Lung (tissue), 12 donors: ENCODE results near the gene TEX2. TPM values are rescaled to one million over a fixed set of nuclear protein-coding genes. Genes with fewer than 3 reads are reported as not detected.

Experiments
- ATAC-seq: fragments of 200-7000 bp; cut with Tn5 transposase; one replicate; pipeline ENCODE4 v1.9.1; 2020; ENCODE audit warnings: moderate number of reproducible peaks; ENCODE audit not compliant: insufficient read depth, low FRiP score
- DNase-seq, 3 donors: peaks; one replicate each; pipeline ENCODE4 v3.0.0-alpha.2; 2013 to 2017
- H3K27ac ChIP-seq, 2 donors: one replicate each; pipeline ENCODE4 v1.5.1; 2013; ENCODE audit warnings: mild to moderate bottlenecking in 2 of 2, moderate library complexity in 2 of 2, control low read depth in 1 of 2, inconsistent platforms in 1 of 2, low read depth in 1 of 2, low read length in 1 of 2
- H3K27me3 ChIP-seq, 3 donors: one replicate each; pipeline ENCODE4 v1.5.1; 2013; ENCODE audit warnings: low read length in 2 of 3; ENCODE audit not compliant: control insufficient read depth in 3 of 3, insufficient read depth in 3 of 3
- H3K36me3 ChIP-seq, 4 donors: one replicate each; pipeline ENCODE4 v1.5.1; 2013; ENCODE audit warnings: low read length in 4 of 4, mild to moderate bottlenecking in 1 of 4, moderate library complexity in 1 of 4; ENCODE audit not compliant: control insufficient read depth in 4 of 4, insufficient read depth in 4 of 4
- H3K4me1 ChIP-seq, 5 donors: one replicate each; pipeline ENCODE4 v1.5.1; 2013; ENCODE audit warnings: low read length in 5 of 5, mild to moderate bottlenecking in 2 of 5, moderate library complexity in 1 of 5; ENCODE audit not compliant: control insufficient read depth in 5 of 5, insufficient read depth in 5 of 5
- H3K4me3 ChIP-seq: one replicate; pipeline ENCODE4 v1.5.1; 2013; ENCODE audit warnings: mild to moderate bottlenecking, control low read depth, moderate library complexity
- H3K9ac ChIP-seq, 2 donors: one replicate each; pipeline ENCODE4 v1.5.1; 2013; ENCODE audit warnings: low read length in 2 of 2, control low read depth in 1 of 2; ENCODE audit not compliant: insufficient read depth in 1 of 2
- H3K9me3 ChIP-seq, 4 donors: one replicate each; pipeline ENCODE4 v1.5.1; 2013; ENCODE audit warnings: low read length in 3 of 4, mild to moderate bottlenecking in 1 of 4, moderate library complexity in 1 of 4; ENCODE audit not compliant: control insufficient read depth in 4 of 4, insufficient read depth in 3 of 4
- WGBS, 2 donors: extraction: QIAGEN DNeasy Blood & Tissue Kit; methylation state at CpG; one replicate each; pipeline ENCODE4 v1.1.7; 2013; 5-methylcytosine and 5-hydroxymethylcytosine counted together
- polyA plus RNA-seq, 2 donors: library from polyadenylated mRNA; stranded (reverse); fragments of 200-250 nt; gene quantifications; one replicate each; pipeline ENCODE4 v1.2.1, GENCODE V29; 2013
- total RNA-seq, 2 donors: library from RNA; depleted of rRNA in 1 of 2; stranded (reverse); fragments of >200 nt in 1 of 2; gene quantifications; one replicate each; pipeline ENCODE4 v1.2.1, GENCODE V29; 2014 to 2021
- TF ChIP-seq, protein P1 (sequence below): IDR thresholded peaks from 2 replicates; pipeline ENCODE4 v1.5.1; 2012; ENCODE audit warnings: mild to moderate bottlenecking; ENCODE audit errors: control extremely low read depth, extremely low read depth
- donor health status: control.
- donor health status: control.
- donor health status: Bipolar disorder and iron deficiency.
- donor health status: healthy.
- donor health status: DM: yes; HTN: yes; CAD: no.

Gene TEX2
- total and polyA plus RNA-seq, 4 donors: 10.0 to 42.8 (median 28.8) TPM

DNA sequence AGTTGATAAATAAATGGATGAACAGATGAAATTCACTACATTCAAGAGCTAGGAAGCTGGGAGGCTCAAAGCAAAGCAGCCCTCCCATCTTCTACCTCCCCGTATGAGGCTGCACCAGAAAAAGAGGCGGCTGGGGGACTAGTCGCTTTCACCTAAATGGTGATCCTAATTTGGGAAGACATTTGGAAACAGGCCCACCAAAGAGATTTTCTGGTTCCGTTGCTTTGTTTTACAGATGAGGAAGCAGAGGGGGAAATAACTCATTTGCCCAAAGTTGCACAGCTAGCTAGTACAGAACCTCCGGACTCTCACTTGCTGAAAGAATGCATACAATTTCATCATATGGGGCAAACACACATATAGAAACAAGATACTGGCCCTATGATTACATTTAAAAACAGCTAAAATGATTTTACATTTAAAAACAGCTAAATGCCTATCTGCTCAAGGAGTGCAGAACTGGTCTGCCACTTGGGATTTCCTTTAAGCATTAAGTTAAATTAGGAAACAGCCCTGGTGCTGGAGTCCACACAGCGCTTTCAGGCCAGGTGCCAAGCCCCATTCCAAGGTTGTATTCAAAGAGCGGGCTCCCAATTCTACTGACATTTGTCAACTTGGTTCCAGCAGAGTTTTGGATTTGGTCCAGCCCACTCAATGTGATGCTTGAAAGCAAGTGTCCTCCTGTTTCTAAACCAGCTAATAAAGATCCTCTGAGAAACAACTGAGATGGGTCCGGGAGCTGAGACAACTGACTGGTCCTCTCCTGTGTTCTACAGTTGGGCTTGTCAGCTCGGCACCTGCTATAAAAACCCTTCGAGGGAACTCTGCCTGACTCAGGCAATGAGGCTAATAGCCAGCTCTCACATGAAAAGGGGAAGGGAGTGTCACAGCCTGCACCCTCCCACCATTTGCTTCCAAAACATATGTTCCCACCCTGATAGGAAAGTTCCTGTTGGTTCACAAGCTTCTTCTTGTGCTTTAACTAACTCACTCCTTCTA, 144.8 kb downstream of the TEX2 start:
- Histone ChIP-seq H3K4me1 (peaks cover 4 to 21% (median 14%) of the 10 kb centered on the region in 5 donors), H3K36me3 (peaks cover 0 to 1% (median 0%) of the 10 kb centered on the region in 4 donors), H3K9me3 (no peaks in the 10 kb centered on the region), H3K9ac (no peak overlapping the region), H3K27me3 (no peaks in the 10 kb centered on the region), H3K27ac (peak overlapping the region in 1 of 2 donors; percentile 18), H3K4me3 (no peak overlapping the region)
- DNase-seq (peak in 2 of 3 donors; percentile 18 to 53), ATAC-seq (no peak)
- TF ChIP-seq, protein P1, sequence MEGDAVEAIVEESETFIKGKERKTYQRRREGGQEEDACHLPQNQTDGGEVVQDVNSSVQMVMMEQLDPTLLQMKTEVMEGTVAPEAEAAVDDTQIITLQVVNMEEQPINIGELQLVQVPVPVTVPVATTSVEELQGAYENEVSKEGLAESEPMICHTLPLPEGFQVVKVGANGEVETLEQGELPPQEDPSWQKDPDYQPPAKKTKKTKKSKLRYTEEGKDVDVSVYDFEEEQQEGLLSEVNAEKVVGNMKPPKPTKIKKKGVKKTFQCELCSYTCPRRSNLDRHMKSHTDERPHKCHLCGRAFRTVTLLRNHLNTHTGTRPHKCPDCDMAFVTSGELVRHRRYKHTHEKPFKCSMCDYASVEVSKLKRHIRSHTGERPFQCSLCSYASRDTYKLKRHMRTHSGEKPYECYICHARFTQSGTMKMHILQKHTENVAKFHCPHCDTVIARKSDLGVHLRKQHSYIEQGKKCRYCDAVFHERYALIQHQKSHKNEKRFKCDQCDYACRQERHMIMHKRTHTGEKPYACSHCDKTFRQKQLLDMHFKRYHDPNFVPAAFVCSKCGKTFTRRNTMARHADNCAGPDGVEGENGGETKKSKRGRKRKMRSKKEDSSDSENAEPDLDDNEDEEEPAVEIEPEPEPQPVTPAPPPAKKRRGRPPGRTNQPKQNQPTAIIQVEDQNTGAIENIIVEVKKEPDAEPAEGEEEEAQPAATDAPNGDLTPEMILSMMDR: no peak
- 33 to 35% methylated on average over 10 of the region's 10 CpGs for WGBS, 2 donors

DNA sequence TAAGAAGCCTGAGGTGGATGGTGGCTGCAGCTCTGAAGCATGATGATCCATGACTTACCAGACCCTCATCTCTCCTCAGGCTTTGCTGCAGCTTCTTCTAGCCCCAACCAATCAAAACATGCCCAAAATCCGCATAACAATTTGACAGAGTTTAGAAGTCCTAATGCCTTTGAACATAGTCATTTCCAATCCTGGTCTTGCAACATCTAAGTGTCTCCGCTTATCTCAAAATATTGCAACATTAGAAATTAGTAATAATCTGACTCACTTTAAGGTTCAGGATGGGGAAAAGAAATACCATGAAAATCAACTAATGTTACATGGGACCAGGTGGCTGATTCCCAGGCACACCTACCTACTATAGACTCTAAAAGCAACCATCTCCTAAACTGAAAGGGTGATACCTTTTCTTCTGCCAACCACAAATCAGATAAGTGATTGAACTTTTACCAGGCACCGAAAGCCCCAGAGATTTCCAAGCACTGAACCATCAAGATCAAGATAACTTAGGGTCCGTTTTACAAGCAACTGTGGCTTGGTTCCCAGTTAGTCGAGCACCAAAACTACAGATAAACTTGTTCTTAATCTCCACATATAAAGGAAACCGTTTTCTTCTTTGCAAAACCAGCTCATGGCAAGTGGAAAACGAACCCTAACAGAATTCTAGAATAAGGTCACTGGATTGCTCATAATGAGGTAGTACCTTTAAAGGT, 147.1 kb downstream of the TEX2 start:
- TF ChIP-seq, protein P1: no peak
- Histone ChIP-seq H3K9me3 (no peaks in the 10 kb centered on the region), H3K27ac (peak overlapping the region in 1 of 2 donors; percentile 50), H3K4me1 (peaks cover 4 to 19% (median 11%) of the 10 kb centered on the region in 5 donors), H3K4me3 (no peak overlapping the region), H3K27me3 (no peaks in the 10 kb centered on the region), H3K9ac (no peak overlapping the region), H3K36me3 (peaks cover 0 to 1% (median 0%) of the 10 kb centered on the region in 4 donors)
- peak in 1 of 3 donors; percentile 34 for DNase-seq
- 55 to 61% methylated on average over 7 of the region's 7 CpGs for WGBS, 2 donors
- ATAC-seq: peak; percentile 22

DNA sequence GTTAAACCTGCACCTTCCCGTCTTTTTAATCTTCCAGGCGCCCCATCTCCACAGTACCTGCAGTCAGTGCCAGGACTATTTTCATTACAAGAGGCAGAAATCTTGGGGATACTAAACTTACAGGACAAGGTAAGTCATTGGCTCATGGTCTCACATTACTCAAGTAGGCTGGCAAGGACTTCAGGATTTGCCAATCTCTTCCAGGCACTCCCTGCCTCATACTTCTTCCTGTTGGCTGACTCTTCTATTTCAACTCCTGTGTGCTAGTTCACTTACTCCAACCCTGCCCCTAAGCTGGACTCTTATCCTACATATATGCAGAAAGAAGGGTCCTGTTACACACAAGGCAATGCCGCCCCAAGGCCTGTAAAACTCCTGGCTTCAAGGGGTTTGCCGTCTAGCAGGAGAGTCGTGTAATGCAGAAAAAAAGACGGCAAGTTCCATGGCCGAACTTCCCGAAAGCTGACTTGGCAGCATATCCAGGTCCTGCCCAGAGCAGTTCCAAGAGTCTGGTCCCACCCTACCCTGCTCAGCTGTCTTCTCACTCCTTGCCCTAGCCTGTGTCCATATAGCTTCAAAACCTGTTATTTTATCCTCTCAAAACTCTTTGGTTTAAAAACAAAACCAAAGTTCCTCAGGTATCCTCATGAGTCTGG, 147.9 kb downstream of the TEX2 start:
- H3K36me3 ChIP-seq: peaks cover 0 to 1% (median 0%) of the 10 kb centered on the region in 4 donors
- ATAC-seq (peak; percentile 65), DNase-seq (no peak)
- no peak overlapping the region for H3K9ac ChIP-seq
- no peak overlapping the region for H3K4me3 ChIP-seq
- peak overlapping the region in 1 of 2 donors; percentile 50 for H3K27ac ChIP-seq
- H3K9me3 ChIP-seq: no peaks in the 10 kb centered on the region
- WGBS, 2 donors: 74 to 92% methylated on average over 8 of the region's 8 CpGs
- TF ChIP-seq, protein P1: no peak
- no peaks in the 10 kb centered on the region for H3K27me3 ChIP-seq
- H3K4me1 ChIP-seq: peaks cover 4 to 19% (median 11%) of the 10 kb centered on the region in 5 donors
